K562 (cell line): ENCODE measurements around the gene GHSR. TPM values are rescaled to one million over a fixed set of nuclear protein-coding genes. Genes with fewer than 3 reads are reported as not detected.
"Not testable (repeated sequence)": the region's sequence is repeated elsewhere in the genome, so short reads cannot be mapped to it uniquely, and the experiment has no call there.

ENCODE experiments used
- ATAC-seq: fragments of 200-7000 bp; cut with Tn5 transposase; 3 replicates; pipeline ENCODE4 v1.9.1; 2020; ENCODE audit warnings: moderate library complexity
- BruUV-seq: library from RNA; stranded (reverse); fragments of 400-500 nt; replicated peaks from 2 replicates; lab custom pipeline; 2021; lab: Mats Ljungman, UMichigan
- CTCF ChIA-PET: fragments of 300-600 bp; formaldehyde crosslinking; extraction: SDS; loops from one replicate; lab custom pipeline; 2021; ENCODE audit warnings: low intra/inter-chr PET ratio; lab: Yijun Ruan, JAX
- POLR2A ChIA-PET: fragments of 300-600, 350-650 bp; sonication (Branson Sonifier 250); formaldehyde crosslinking; extraction: SDS; loops from one replicate; lab custom pipeline; 2021; ENCODE audit warnings: antibody characterized with exemption, inconsistent platforms; lab: Yijun Ruan, JAX
- DNase-seq, 4 experiments: peaks; one replicate each; pipeline versions ENCODE4 v3.0.0 to v3.0.0-alpha.2; 2011 to 2018; ENCODE audit warnings: low spot score in 3 of 4, mixed read lengths in 3 of 4; ENCODE audit errors: extremely low read depth in 1 of 4
- FAIRE-seq: peaks from 2 replicates; lab custom pipeline; 2011; peaks lifted over from hg19 to GRCh38; lab: Jason Lieb, UNC
- H2AFZ ChIP-seq: 2 replicates; pipeline ENCODE4 v1.6.0; 2011; ENCODE audit warnings: low read depth, low read length, control low read depth, inconsistent platforms
- H3K27ac ChIP-seq: fragments of 200-600 bp; 3 replicates; pipeline ENCODE4 v1.8.0; 2011; ENCODE audit warnings: low read depth, mild to moderate bottlenecking, control low read depth, inconsistent platforms, low read length, moderate library complexity, mixed read lengths; ENCODE audit errors: extremely low read depth
- H3K27me3 ChIP-seq, 2 experiments: fragments of 300-600 bp in 1 of 2; 2 replicates in 1 of 2; 3 replicates in 1 of 2; pipeline versions ENCODE4 v1.6.0 to v1.8.0; 2011; ENCODE audit warnings: inconsistent platforms in 2 of 2, low read length in 2 of 2, mild to moderate bottlenecking in 1 of 2, mixed read lengths in 1 of 2, moderate library complexity in 1 of 2; ENCODE audit not compliant: control insufficient read depth in 2 of 2, insufficient read depth in 2 of 2
- H3K36me3 ChIP-seq: fragments of 300-600 bp; 3 replicates; pipeline ENCODE4 v1.8.0; 2011; ENCODE audit warnings: mild to moderate bottlenecking, low read length, inconsistent platforms; ENCODE audit not compliant: control insufficient read depth, insufficient read depth
- H3K4me1 ChIP-seq, 2 experiments: fragments of 200-600 bp in 1 of 2; replicated peaks in 1 of 2; 2 replicates in 1 of 2; 3 replicates in 1 of 2; pipeline versions ENCODE4 v1.5.1 to v1.8.0; 2011; ENCODE audit warnings: inconsistent platforms in 2 of 2, low read length in 2 of 2, mild to moderate bottlenecking in 1 of 2, mixed read lengths in 1 of 2, moderate library complexity in 1 of 2; ENCODE audit not compliant: control insufficient read depth in 2 of 2, insufficient read depth in 2 of 2
- H3K4me2 ChIP-seq: 2 replicates; pipeline ENCODE4 v1.6.1; 2011; ENCODE audit warnings: low read length, control low read depth, inconsistent platforms, mixed read lengths; ENCODE audit not compliant: insufficient read depth
- H3K4me3 ChIP-seq: fragments of 200-600 bp; sonication (generic), shearing (Covaris generic); 2 replicates; pipeline ENCODE4 v1.5.1; 2016; ENCODE audit warnings: control low read depth, inconsistent platforms
- H3K79me2 ChIP-seq: fragments of 200-600 bp; 3 replicates; pipeline ENCODE4 v1.8.0; 2011; ENCODE audit warnings: low read length, inconsistent platforms; ENCODE audit not compliant: control insufficient read depth, insufficient read depth
- H3K9ac ChIP-seq, 2 experiments: 2 replicates each; pipeline versions ENCODE4 v1.6.0 to v1.6.1; 2011; ENCODE audit warnings: low read depth in 2 of 2, low read length in 2 of 2, control low read depth in 1 of 2, inconsistent platforms in 1 of 2, mild to moderate bottlenecking in 1 of 2, mixed read lengths in 1 of 2; ENCODE audit not compliant: insufficient read depth in 1 of 2
- H3K9me1 ChIP-seq: one replicate; pipeline ENCODE4 v1.6.0; 2011; ENCODE audit warnings: inconsistent platforms, mild to moderate bottlenecking, low read length, moderate library complexity; ENCODE audit not compliant: control insufficient read depth, insufficient read depth
- H3K9me3 ChIP-seq: replicated peaks from 2 replicates; pipeline ENCODE4 v1.5.1; 2011; ENCODE audit warnings: low read depth, low read length, inconsistent platforms; ENCODE audit not compliant: control insufficient read depth, insufficient read depth
- H4K20me1 ChIP-seq: replicated peaks from 2 replicates; pipeline ENCODE4 v1.6.1; 2011; ENCODE audit warnings: low read length, inconsistent platforms, mixed read lengths; ENCODE audit not compliant: control insufficient read depth, insufficient read depth
- BRD9 ChIP-seq: fragments of 450-650 bp; IDR thresholded peaks from 2 replicates; pipeline ENCODE4 v1.6.1; 2018; ENCODE audit warnings: low read depth; ENCODE audit not compliant: partially characterized antibody
- CC2D1A ChIP-seq: fragments of 450-650 bp; IDR thresholded peaks from 2 replicates; pipeline ENCODE4 v1.6.1; 2017; ENCODE audit warnings: mild to moderate bottlenecking
- EP400 ChIP-seq: fragments of 450-650 bp; IDR thresholded peaks from 2 replicates; pipeline ENCODE4 v1.6.1; 2017; ENCODE audit warnings: antibody characterized with exemption, mild to moderate bottlenecking, moderate library complexity
- LARP7 ChIP-seq: fragments of 450-650 bp; IDR thresholded peaks from 2 replicates; pipeline ENCODE4 v1.6.1; 2016
- MTA1 ChIP-seq: fragments of 450-650 bp; IDR thresholded peaks from 2 replicates; pipeline ENCODE4 v1.6.1; 2017; ENCODE audit warnings: borderline replicate concordance
- TRIM24 ChIP-seq, 2 experiments: fragments of 450-650 bp; IDR thresholded peaks; 2 replicates each; pipeline ENCODE4 v1.6.1; 2016
- ZNF24 ChIP-seq: fragments of 450-650 bp; IDR thresholded peaks from 2 replicates; pipeline ENCODE4 v1.6.1; 2016
- ZNF785 ChIP-seq: fragments of 250-450 bp; sonication (Bioruptor Pico); IDR thresholded peaks from 2 replicates; pipeline ENCODE4 v1.4.0; 2020; ENCODE audit warnings: mild to moderate bottlenecking
- WGBS: fragments of 100-300 bp; shearing (Covaris generic); methylation state at CpG from one replicate; pipeline ENCODE4 v1.1.6; 2016; ENCODE audit warnings: low coverage, mixed read lengths; ENCODE audit not compliant: insufficient coverage; ENCODE audit errors: missing lambda C conversion rate; 5-methylcytosine and 5-hydroxymethylcytosine counted together
- in situ Hi-C: fragments of 300-500 bp; cut with MboI; formaldehyde crosslinking; loops from 4 replicates; pipeline ENCODE4 v1.15.0; 2018; ENCODE audit warnings: inconsistent platforms, mixed read lengths
- intact Hi-C: fragments of 100-400 bp; cut with micrococcal nuclease; formaldehyde crosslinking; loops from 2 replicates; pipeline ENCODE4 v1.14.2; 2022
- polyA plus RNA-seq, 8 experiments: library from polyadenylated mRNA; depleted of rRNA in 4 of 8; stranded (reverse) in 5 of 8; unstranded in 3 of 8; fragments of >200 nt; fragmentation: Nextera tagmentation in 2 of 8; fragmentation: Illumina TruSeq in 1 of 8; extraction: Ambion mirVana in 2 of 8; extraction: Trizol in 1 of 8; gene quantifications; 2 replicates each; pipeline versions ENCODE4 v1.2.1 to v1.2.3, GENCODE V29; 2011 to 2014; ENCODE audit warnings: inconsistent platforms in 1 of 8, missing spikeins in 1 of 8
- total RNA-seq, 7 experiments: library from RNA; depleted of rRNA in 6 of 7; stranded (reverse); fragments of >200 nt in 6 of 7; fragmentation: Illumina TruSeq in 2 of 7; extraction: Trizol in 2 of 7; gene quantifications; 2 replicates each; pipeline versions ENCODE4 v1.2.1 to v1.2.3, GENCODE V29; 2011 to 2021; ENCODE audit warnings: low replicate concordance in 1 of 7
- TF ChIP-seq, protein P1 (sequence below): IDR thresholded peaks from 2 replicates; pipeline ENCODE4 v1.6.1; 2016; ENCODE audit warnings: missing genetic modification characterization, missing compliant biosample characterization
- TF ChIP-seq, protein P2 (sequence below): fragments of 450-650 bp; formaldehyde crosslinking; IDR thresholded peaks from 2 replicates; pipeline ENCODE4 v1.4.0; 2020; ENCODE audit warnings: mild to moderate bottlenecking, moderate library complexity
- TF ChIP-seq, protein P3 (sequence below): fragments of 450-650 bp; IDR thresholded peaks from 2 replicates; pipeline ENCODE4 v1.6.1; 2016; ENCODE audit warnings: mild to moderate bottlenecking

Gene GHSR
- total and polyA plus RNA-seq, 9 of the 15 experiments (the other 6 are each of a cell fraction or from before 2014, with no cell fraction given) = not detected

DNA sequence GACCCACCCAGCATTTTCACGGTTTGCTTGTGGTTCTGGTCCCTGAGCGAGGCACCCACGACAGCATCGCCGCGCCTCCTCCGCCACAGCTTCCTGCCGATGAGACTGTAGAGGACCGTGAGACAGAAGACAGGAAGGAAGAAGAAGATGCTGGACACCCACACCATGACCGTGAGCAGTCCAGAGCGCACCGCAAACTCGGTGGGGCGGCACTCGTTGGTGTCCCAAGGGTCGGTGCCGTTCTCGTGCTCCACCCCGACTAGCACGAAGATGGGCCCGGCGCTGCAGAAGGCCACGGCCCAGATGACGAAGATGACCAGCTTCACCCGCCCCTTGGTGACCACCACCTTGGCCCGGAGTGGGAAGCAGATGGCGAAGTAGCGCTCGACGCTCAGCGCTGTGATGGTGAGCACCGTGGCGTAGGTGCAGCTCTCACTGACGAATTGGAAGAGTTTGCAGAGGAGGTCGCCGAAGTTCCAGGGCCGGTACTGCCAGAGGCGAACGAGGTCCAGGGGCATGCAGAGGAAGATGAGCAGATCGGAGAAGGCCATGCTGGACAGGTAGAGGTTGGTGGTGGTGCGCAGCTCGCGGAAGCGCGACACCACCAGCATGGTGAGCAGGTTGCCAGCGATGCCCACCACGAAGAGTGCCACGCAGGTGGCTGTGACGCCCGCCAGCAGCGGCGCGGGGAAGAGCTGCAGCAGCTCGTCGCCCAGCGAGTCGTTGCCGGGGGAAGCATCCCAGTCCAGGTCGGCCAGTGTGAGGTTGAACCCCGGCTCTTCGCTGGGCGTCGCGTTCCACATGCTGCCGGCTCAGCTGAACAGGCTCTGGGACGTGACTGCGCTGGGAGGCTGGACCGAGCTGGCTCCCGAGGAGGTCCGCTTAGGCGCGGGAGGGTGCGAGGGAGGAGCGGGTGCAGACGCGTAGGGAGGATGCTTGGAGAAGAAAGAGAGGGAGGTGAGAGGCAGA lies at the start of gene GHSR (continued):
- TF ChIP-seq, protein P1, sequence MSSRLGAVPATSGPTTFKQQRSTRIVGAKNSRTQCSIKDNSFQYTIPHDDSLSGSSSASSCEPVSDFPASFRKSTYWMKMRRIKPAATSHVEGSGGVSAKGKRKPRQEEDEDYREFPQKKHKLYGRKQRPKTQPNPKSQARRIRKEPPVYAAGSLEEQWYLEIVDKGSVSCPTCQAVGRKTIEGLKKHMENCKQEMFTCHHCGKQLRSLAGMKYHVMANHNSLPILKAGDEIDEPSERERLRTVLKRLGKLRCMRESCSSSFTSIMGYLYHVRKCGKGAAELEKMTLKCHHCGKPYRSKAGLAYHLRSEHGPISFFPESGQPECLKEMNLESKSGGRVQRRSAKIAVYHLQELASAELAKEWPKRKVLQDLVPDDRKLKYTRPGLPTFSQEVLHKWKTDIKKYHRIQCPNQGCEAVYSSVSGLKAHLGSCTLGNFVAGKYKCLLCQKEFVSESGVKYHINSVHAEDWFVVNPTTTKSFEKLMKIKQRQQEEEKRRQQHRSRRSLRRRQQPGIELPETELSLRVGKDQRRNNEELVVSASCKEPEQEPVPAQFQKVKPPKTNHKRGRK = no peak
- no peak for TF ChIP-seq ZNF785 (CRISPR knock-in tag)

GRCh38 chr3:172490198-172490669 lies 42.0 kb upstream of the GHSR start:
- intact Hi-C loops = loop anchor here (1.0 kb wide), 2 partner anchors 106 to 176 kb away; no protein-coding TSS in a partner anchor
- H4K20me1 ChIP-seq, H3K79me2 ChIP-seq, in situ Hi-C loops, H3K9me3 ChIP-seq, H3K4me2 ChIP-seq, H3K27me3 ChIP-seq, H3K27ac ChIP-seq, H2AFZ ChIP-seq, H3K36me3 ChIP-seq, H3K9me1 ChIP-seq, BruUV-seq, H3K4me3 ChIP-seq, H3K4me1 ChIP-seq, H3K9ac ChIP-seq, POLR2A ChIA-PET: not testable (repeated sequence)
- ATAC-seq (peak; percentile 86), FAIRE-seq (peak; percentile 83), DNase-seq (peak; percentile 56 to 82 (median 66))
- WGBS = 8% methylated on average over 4 of the region's 4 CpGs
- CTCF ChIA-PET = interaction anchor here (1.2 to 2.8 kb wide), 3 partner anchors 104 to 177 kb away, joined by 4 to 42 read pairs (median 5); no protein-coding TSS in a partner anchor
- TF ChIP-seq EP400 (peak; percentile 46), CC2D1A (peak; percentile 36; the same call in 1 of the 2 replicates), ZNF24 (peak; percentile 18; the same call in 1 of the 2 replicates), LARP7 (0 out of 2 replicates have a peak, but pooled peaks have one; percentile 30), BRD9 (peak; percentile 56), MTA1 (peak; percentile 57; the same call in 1 of the 2 replicates), TRIM24 (IDR thresholded peaks at IDR 0.05) (0 out of 4 replicates have a peak, but pooled peaks of 1 of the 2 experiments have one; percentile 14)
- TF ChIP-seq, protein P2, sequence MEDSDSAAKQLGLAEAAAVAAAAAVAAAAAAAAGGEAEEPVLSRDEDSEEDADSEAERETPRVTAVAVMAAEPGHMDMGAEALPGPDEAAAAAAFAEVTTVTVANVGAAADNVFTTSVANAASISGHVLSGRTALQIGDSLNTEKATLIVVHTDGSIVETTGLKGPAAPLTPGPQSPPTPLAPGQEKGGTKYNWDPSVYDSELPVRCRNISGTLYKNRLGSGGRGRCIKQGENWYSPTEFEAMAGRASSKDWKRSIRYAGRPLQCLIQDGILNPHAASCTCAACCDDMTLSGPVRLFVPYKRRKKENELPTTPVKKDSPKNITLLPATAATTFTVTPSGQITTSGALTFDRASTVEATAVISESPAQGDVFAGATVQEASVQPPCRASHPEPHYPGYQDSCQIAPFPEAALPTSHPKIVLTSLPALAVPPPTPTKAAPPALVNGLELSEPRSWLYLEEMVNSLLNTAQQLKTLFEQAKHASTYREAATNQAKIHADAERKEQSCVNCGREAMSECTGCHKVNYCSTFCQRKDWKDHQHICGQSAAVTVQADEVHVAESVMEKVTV (CRISPR knock-in tag) = peak; percentile 68; the same call in 1 of the 2 replicates
- TF ChIP-seq, protein P3, sequence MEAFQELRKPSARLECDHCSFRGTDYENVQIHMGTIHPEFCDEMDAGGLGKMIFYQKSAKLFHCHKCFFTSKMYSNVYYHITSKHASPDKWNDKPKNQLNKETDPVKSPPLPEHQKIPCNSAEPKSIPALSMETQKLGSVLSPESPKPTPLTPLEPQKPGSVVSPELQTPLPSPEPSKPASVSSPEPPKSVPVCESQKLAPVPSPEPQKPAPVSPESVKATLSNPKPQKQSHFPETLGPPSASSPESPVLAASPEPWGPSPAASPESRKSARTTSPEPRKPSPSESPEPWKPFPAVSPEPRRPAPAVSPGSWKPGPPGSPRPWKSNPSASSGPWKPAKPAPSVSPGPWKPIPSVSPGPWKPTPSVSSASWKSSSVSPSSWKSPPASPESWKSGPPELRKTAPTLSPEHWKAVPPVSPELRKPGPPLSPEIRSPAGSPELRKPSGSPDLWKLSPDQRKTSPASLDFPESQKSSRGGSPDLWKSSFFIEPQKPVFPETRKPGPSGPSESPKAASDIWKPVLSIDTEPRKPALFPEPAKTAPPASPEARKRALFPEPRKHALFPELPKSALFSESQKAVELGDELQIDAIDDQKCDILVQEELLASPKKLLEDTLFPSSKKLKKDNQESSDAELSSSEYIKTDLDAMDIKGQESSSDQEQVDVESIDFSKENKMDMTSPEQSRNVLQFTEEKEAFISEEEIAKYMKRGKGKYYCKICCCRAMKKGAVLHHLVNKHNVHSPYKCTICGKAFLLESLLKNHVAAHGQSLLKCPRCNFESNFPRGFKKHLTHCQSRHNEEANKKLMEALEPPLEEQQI = peak; percentile 45; the same call in 1 of the 2 replicates
